Panc1 (cell line): Measurements from ENCODE around the gene NPHP4. TPM values are rescaled to one million over a fixed set of nuclear protein-coding genes. Genes with fewer than 3 reads are reported as not detected.

Source experiments
- ATAC-seq: fragments of 200-7000 bp; cut with Tn5 transposase; 2 replicates; pipeline ENCODE4 v1.9.1; 2020; ENCODE audit warnings: mild to moderate bottlenecking, moderate library complexity
- BruUV-seq: library from RNA; stranded (reverse); fragments of 400-500 nt; replicated peaks from 2 replicates; lab custom pipeline; 2021; lab: Mats Ljungman, UMichigan
- CTCF ChIA-PET: fragments of 300-600 bp; sonication (Branson Sonifier 250); formaldehyde crosslinking; loops from one replicate; lab custom pipeline; 2022; ENCODE audit warnings: antibody characterized with exemption; lab: Charles Lee
- POLR2A ChIA-PET: fragments of 300-600 bp; sonication (Branson Sonifier 250); formaldehyde crosslinking; loops from one replicate; lab custom pipeline; 2022; ENCODE audit warnings: antibody characterized with exemption; lab: Charles Lee
- DNase-seq: peaks from one replicate; pipeline ENCODE4 v3.0.0-alpha.2; 2010; ENCODE audit warnings: low read depth, low spot score
- H3K27ac ChIP-seq: 2 replicates; pipeline ENCODE4 v1.5.1; 2011; ENCODE audit warnings: mild to moderate bottlenecking, low read length, inconsistent platforms
- H3K27me3 ChIP-seq: fragments of 200-500 bp; sonication (Bioruptor generic); 2 replicates; pipeline ENCODE4 v1.6.0; 2014; ENCODE audit warnings: low read length, inconsistent platforms; ENCODE audit not compliant: control insufficient read depth, insufficient read depth
- H3K36me3 ChIP-seq: fragments of 200-500 bp; sonication (Bioruptor generic); 2 replicates; pipeline ENCODE4 v1.5.1; 2014; ENCODE audit warnings: inconsistent platforms, mild to moderate bottlenecking, low read length, moderate library complexity; ENCODE audit not compliant: control insufficient read depth, insufficient read depth
- H3K4me1 ChIP-seq: 2 replicates; pipeline ENCODE4 v1.5.1; 2011; ENCODE audit warnings: inconsistent platforms, mild to moderate bottlenecking, low read length, moderate library complexity; ENCODE audit not compliant: control insufficient read depth, insufficient read depth
- H3K4me3 ChIP-seq, 2 experiments: 2 replicates each; pipeline ENCODE4 v1.5.1; 2011 to 2012; ENCODE audit warnings: low read depth in 2 of 2, low read length in 2 of 2, mild to moderate bottlenecking in 2 of 2, inconsistent platforms in 1 of 2, moderate library complexity in 1 of 2
- H3K9me3 ChIP-seq: fragments of 200-500 bp; sonication (Bioruptor generic); 2 replicates; pipeline ENCODE4 v1.5.1; 2014; ENCODE audit warnings: low read depth, mild to moderate bottlenecking, inconsistent platforms, low read length, moderate library complexity; ENCODE audit not compliant: control insufficient read depth, insufficient read depth
- POLR2AphosphoS5 ChIP-seq: IDR thresholded peaks from 2 replicates; pipeline ENCODE4 v1.6.1; 2012; ENCODE audit warnings: mild to moderate bottlenecking, low read depth, low read length, moderate library complexity
- REST ChIP-seq, 2 experiments: IDR thresholded peaks; 2 replicates each; pipeline ENCODE4 v1.6.1; 2011 to 2012; ENCODE audit warnings: low read depth in 2 of 2, control low read depth in 1 of 2, low read length in 1 of 2, mild to moderate bottlenecking in 1 of 2, moderate library complexity in 1 of 2; ENCODE audit not compliant: insufficient read depth in 1 of 2
- SIN3A ChIP-seq: IDR thresholded peaks from 2 replicates; pipeline ENCODE4 v1.6.1; 2012; ENCODE audit warnings: low read depth, mild to moderate bottlenecking, low read length, moderate library complexity, borderline replicate concordance; ENCODE audit not compliant: insufficient read depth
- TCF7L2 ChIP-seq: IDR thresholded peaks from 2 replicates; pipeline ENCODE4 v1.6.1; 2011; ENCODE audit warnings: mild to moderate bottlenecking, low read depth, low read length, inconsistent platforms
- in situ Hi-C: cut with HindIII; loops from 2 replicates; pipeline ENCODE4 v1.10.0; 2016; ENCODE audit warnings: low sequenced_read_pairs, low pct_unique_long_range_greater_than_20kb
- intact Hi-C: fragments of 100-400 bp; cut with micrococcal nuclease; formaldehyde crosslinking; loops from one replicate; pipeline ENCODE4 v1.10.0; 2022; ENCODE audit not compliant: unreplicated experiment
- total RNA-seq: library from RNA; stranded (reverse); gene quantifications from one replicate; pipeline ENCODE4 v1.2.1, GENCODE V29; 2021; ENCODE audit not compliant: unreplicated experiment
- TF ChIP-seq, protein P1 (sequence below): fragments of 450-650 bp; IDR thresholded peaks from 2 replicates; pipeline ENCODE4 v1.5.1; 2017; ENCODE audit warnings: mild to moderate bottlenecking

The NPHP4 gene
- total RNA-seq, 1 experiment from 2014 or later, result 20.1 TPM

- no peak for DNase-seq
- Histone ChIP-seq H3K27me3 (no peaks in the 10 kb centered on the region), H3K27ac (no peak overlapping the region), H3K4me3 (no peak overlapping the region), H3K36me3 (no peaks in the 10 kb centered on the region; the same call in 1 of the 2 replicates), H3K9me3 (no peaks in the 10 kb centered on the region), H3K4me1 (peaks cover 5% of the 10 kb centered on the region)
- intact Hi-C loops (no loop called here), in situ Hi-C loops (no loop called here)
- CTCF ChIA-PET, result no interaction called here
- POLR2A ChIA-PET, result no interaction called here
- BruUV-seq, result no TSS peak
- TF ChIP-seq, protein P1, sequence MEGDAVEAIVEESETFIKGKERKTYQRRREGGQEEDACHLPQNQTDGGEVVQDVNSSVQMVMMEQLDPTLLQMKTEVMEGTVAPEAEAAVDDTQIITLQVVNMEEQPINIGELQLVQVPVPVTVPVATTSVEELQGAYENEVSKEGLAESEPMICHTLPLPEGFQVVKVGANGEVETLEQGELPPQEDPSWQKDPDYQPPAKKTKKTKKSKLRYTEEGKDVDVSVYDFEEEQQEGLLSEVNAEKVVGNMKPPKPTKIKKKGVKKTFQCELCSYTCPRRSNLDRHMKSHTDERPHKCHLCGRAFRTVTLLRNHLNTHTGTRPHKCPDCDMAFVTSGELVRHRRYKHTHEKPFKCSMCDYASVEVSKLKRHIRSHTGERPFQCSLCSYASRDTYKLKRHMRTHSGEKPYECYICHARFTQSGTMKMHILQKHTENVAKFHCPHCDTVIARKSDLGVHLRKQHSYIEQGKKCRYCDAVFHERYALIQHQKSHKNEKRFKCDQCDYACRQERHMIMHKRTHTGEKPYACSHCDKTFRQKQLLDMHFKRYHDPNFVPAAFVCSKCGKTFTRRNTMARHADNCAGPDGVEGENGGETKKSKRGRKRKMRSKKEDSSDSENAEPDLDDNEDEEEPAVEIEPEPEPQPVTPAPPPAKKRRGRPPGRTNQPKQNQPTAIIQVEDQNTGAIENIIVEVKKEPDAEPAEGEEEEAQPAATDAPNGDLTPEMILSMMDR, result no peak
- no peak for ATAC-seq
Measured at GRCh38 chr1:5986018-5986417, 6.2 kb downstream of the NPHP4 start.

- POLR2A ChIA-PET, result no interaction called here
- in situ Hi-C loops, result no loop called here
- DNase-seq, result no peak
- H3K4me1 ChIP-seq, result no peaks in the 10 kb centered on the region
- no TSS peak for BruUV-seq
- intact Hi-C loops, result no loop called here
- TF ChIP-seq TCF7L2, result no peak
- TF ChIP-seq POLR2AphosphoS5, result no peak
- TF ChIP-seq, protein P1, result no peak
- no peak for TF ChIP-seq SIN3A
- TF ChIP-seq REST (IDR thresholded peaks at IDR 0.05; ENCODE audit: insufficient read depth in 1 of 2, low read depth in 2 of 2, low read length in 1 of 2), result no peak
- no peaks in the 10 kb centered on the region for H3K27me3 ChIP-seq
- no peaks in the 10 kb centered on the region; the same call in 1 of the 2 replicates for H3K36me3 ChIP-seq
- no peak overlapping the region for H3K4me3 ChIP-seq
- CTCF ChIA-PET, result no interaction called here
- H3K27ac ChIP-seq, result no peak overlapping the region
- no peak for ATAC-seq
- no peaks in the 10 kb centered on the region for H3K9me3 ChIP-seq
Measured at GRCh38 chr1:5985250-5985649, 7.0 kb downstream of the NPHP4 start.
